ENCODE measurements around the gene BSG.

The BSG gene

GRCh38 chr19:585551-586110, 13.2 kb downstream of the BSG start:
- peaks cover 0 to 61% of the 10 kb centered on the region in 2 donors for H3K27me3 ChIP-seq
- intact Hi-C loops (cut with DNase I; ENCODE audit: low total_unique reads): no loop called here
- TF ChIP-seq CTCF (IDR thresholded peaks at IDR 0.05): no peak
- H3K9me3 ChIP-seq: no peaks in the 10 kb centered on the region
- DNase-seq: no peak
- H3K4me3 ChIP-seq: no peak overlapping the region
- H3K36me3 ChIP-seq: peaks cover 25 to 30% (median 28%) of the 10 kb centered on the region in 3 donors
- peaks cover 0 to 25% (median 3%) of the 10 kb centered on the region in 4 donors for H3K4me1 ChIP-seq
- H3K27ac ChIP-seq: no peak overlapping the region

GRCh38 chr19:588093-588740, 15.8 kb downstream of the BSG start:
- no peak overlapping the region for H3K27ac ChIP-seq
- peaks cover 2 to 4% (median 4%) of the 10 kb centered on the region in 3 donors for H3K36me3 ChIP-seq
- DNase-seq: no peak
- no peak for TF ChIP-seq CTCF (IDR thresholded peaks at IDR 0.05)
- H3K9me3 ChIP-seq: no peaks in the 10 kb centered on the region
- intact Hi-C loops (cut with DNase I; ENCODE audit: low total_unique reads): no loop called here
- peaks cover 0 to 31% (median 5%) of the 10 kb centered on the region in 4 donors for H3K4me1 ChIP-seq
- no peak overlapping the region for H3K4me3 ChIP-seq
- H3K27me3 ChIP-seq: peaks cover 4 to 80% of the 10 kb centered on the region in 2 donors

- intact Hi-C loops (cut with DNase I; ENCODE audit: low total_unique reads): no loop called here
- no peaks in the 10 kb centered on the region for H3K36me3 ChIP-seq
- H3K27ac ChIP-seq: no peak overlapping the region
- no peaks in the 10 kb centered on the region for H3K9me3 ChIP-seq
- peaks cover 0 to 29% (median 5%) of the 10 kb centered on the region in 4 donors for H3K4me1 ChIP-seq
- no peak for TF ChIP-seq CTCF (IDR thresholded peaks at IDR 0.05)
- H3K27me3 ChIP-seq: peaks cover 4 to 83% of the 10 kb centered on the region in 2 donors
- no peak for DNase-seq
- no peak overlapping the region for H3K4me3 ChIP-seq
These were observed 16.6 kb downstream of the BSG start for GRCh38 chr19:588741-589692.

GRCh38 chr19:589693-590395, 17.4 kb downstream of the BSG start, which contains the start of gene HCN2:
Gene HCN2, plus strand, starts transcription at chr19:589881. Its CDS starts 65 bp downstream, at chr19:589946.
- H3K27me3 ChIP-seq: peaks cover 4 to 83% of the 10 kb centered on the region in 2 donors
- no peaks in the 10 kb centered on the region for H3K9me3 ChIP-seq
- DNase-seq: no peak
- TF ChIP-seq CTCF (IDR thresholded peaks at IDR 0.05): no peak
- no peaks in the 10 kb centered on the region for H3K36me3 ChIP-seq
- no peak within 1 kb of the TSS for H3K27ac ChIP-seq
- H3K4me1 ChIP-seq: peaks cover 0 to 25% (median 5%) of the 10 kb centered on the region in 4 donors
- H3K4me3 ChIP-seq: peak within 1 kb of the TSS in 1 of 2 donors; percentile 9
- intact Hi-C loops (cut with DNase I; ENCODE audit: low total_unique reads): no loop called here

GRCh38 chr19:590396-590745, 18.0 kb downstream of the BSG start:
- TF ChIP-seq CTCF (IDR thresholded peaks at IDR 0.05): no peak
- no peak overlapping the region for H3K27ac ChIP-seq
- H3K27me3 ChIP-seq: peaks cover 4 to 86% of the 10 kb centered on the region in 2 donors
- intact Hi-C loops (cut with DNase I; ENCODE audit: low total_unique reads): no loop called here
- H3K36me3 ChIP-seq: no peaks in the 10 kb centered on the region
- no peak for DNase-seq
- peaks cover 0 to 25% (median 5%) of the 10 kb centered on the region in 4 donors for H3K4me1 ChIP-seq
- H3K9me3 ChIP-seq: no peaks in the 10 kb centered on the region
- H3K4me3 ChIP-seq: peak overlapping the region in 1 of 2 donors; percentile 9
